IMR-90 (cell line): Measurements from ENCODE around the gene KCNH2. TPM values are rescaled to one million over a fixed set of nuclear protein-coding genes. Genes with fewer than 3 reads are reported as not detected.

Experiments used
- ATAC-seq: fragments of 200-7000 bp; cut with Tn5 transposase; 2 replicates; pipeline ENCODE4 v1.9.1; 2020; ENCODE audit warnings: low read depth, mild to moderate bottlenecking, moderate library complexity
- BruUV-seq: library from RNA; stranded (reverse); fragments of 400-500 nt; replicated peaks from 2 replicates; lab custom pipeline; 2021; lab: Mats Ljungman, UMichigan
- CTCF ChIA-PET: fragments of 300-600 bp; formaldehyde crosslinking; extraction: SDS; loops from one replicate; lab custom pipeline; 2021; ENCODE audit warnings: antibody characterized with exemption; lab: Yijun Ruan, JAX
- POLR2A ChIA-PET: fragments of 300-600 bp; sonication (Branson Sonifier 250); formaldehyde crosslinking; loops from one replicate; lab custom pipeline; 2022; ENCODE audit warnings: antibody characterized with exemption; ENCODE audit not compliant: unreplicated experiment; lab: Charles Lee
- DNase-seq: peaks from one replicate; pipeline ENCODE4 v3.0.0; 2013
- H2AFZ ChIP-seq: replicated peaks from 2 replicates; pipeline ENCODE3; 2013; ENCODE audit warnings: low read length, mild to moderate bottlenecking; ENCODE audit not compliant: poor library complexity
- H2AK5ac ChIP-seq: 2 replicates; pipeline ENCODE4 v1.6.1; 2013; ENCODE audit warnings: low read depth, low read length, inconsistent platforms
- H2AK9ac ChIP-seq: replicated peaks from 2 replicates; pipeline ENCODE3; 2013; ENCODE audit warnings: mild to moderate bottlenecking, low read depth, low read length, moderate library complexity; ENCODE audit not compliant: poor library complexity
- H2BK120ac ChIP-seq: 2 replicates; pipeline ENCODE4 v1.6.1; 2013; ENCODE audit warnings: low read depth, low read length, inconsistent platforms
- H2BK15ac ChIP-seq: 3 replicates; pipeline ENCODE4 v1.6.1; 2013; ENCODE audit warnings: low read depth, low read length, inconsistent platforms
- H2BK20ac ChIP-seq: 2 replicates; pipeline ENCODE4 v1.6.1; 2013; ENCODE audit warnings: low read depth, mild to moderate bottlenecking, inconsistent platforms, low read length, moderate library complexity
- H2BK5ac ChIP-seq: 2 replicates; pipeline ENCODE4 v1.6.1; 2013; ENCODE audit warnings: mild to moderate bottlenecking, low read depth, low read length, inconsistent platforms; ENCODE audit not compliant: poor library complexity, severe bottlenecking
- H3K14ac ChIP-seq: replicated peaks from 2 replicates; pipeline ENCODE4 v1.6.1; 2013; ENCODE audit warnings: low read depth, low read length, inconsistent platforms
- H3K18ac ChIP-seq: 2 replicates; pipeline ENCODE4 v1.6.1; 2013; ENCODE audit warnings: low read depth, low read length, control low read depth
- H3K23ac ChIP-seq: 2 replicates; pipeline ENCODE4 v1.6.1; 2013; ENCODE audit warnings: low read depth, low read length, inconsistent platforms
- H3K27ac ChIP-seq: 2 replicates; pipeline ENCODE4 v1.5.1; 2013; ENCODE audit warnings: mild to moderate bottlenecking, control low read depth, low read length; ENCODE audit not compliant: insufficient read depth
- H3K27me3 ChIP-seq: 2 replicates; pipeline ENCODE4 v1.6.1; 2013; ENCODE audit warnings: low read length; ENCODE audit not compliant: control insufficient read depth, insufficient read depth
- H3K36me3 ChIP-seq: 2 replicates; pipeline ENCODE4 v1.6.1; 2013; ENCODE audit warnings: low read length, mixed read lengths; ENCODE audit not compliant: control insufficient read depth, insufficient read depth
- H3K4ac ChIP-seq: 2 replicates; pipeline ENCODE4 v1.6.1; 2013; ENCODE audit warnings: low read depth, low read length, inconsistent platforms
- H3K4me1 ChIP-seq: 2 replicates; pipeline ENCODE4 v1.6.1; 2013; ENCODE audit warnings: low read length, mixed read lengths; ENCODE audit not compliant: control insufficient read depth, insufficient read depth
- H3K4me2 ChIP-seq: 2 replicates; pipeline ENCODE4 v1.6.1; 2013; ENCODE audit warnings: low read depth, mild to moderate bottlenecking, control low read depth, low read length, moderate library complexity
- H3K4me3 ChIP-seq: 2 replicates; pipeline ENCODE4 v1.5.1; 2013; ENCODE audit warnings: low read depth, mild to moderate bottlenecking, control low read depth, low read length, moderate library complexity; ENCODE audit not compliant: insufficient read depth
- H3K56ac ChIP-seq: 2 replicates; pipeline ENCODE4 v1.6.1; 2013; ENCODE audit warnings: low read length, inconsistent platforms; ENCODE audit not compliant: insufficient read depth; ENCODE audit errors: extremely low read depth
- H3K79me1 ChIP-seq, 2 experiments: 2 replicates each; pipeline ENCODE4 v1.6.1; 2013; ENCODE audit warnings: low read length in 2 of 2, inconsistent platforms in 1 of 2, low read depth in 1 of 2
- H3K9ac ChIP-seq: 2 replicates; pipeline ENCODE4 v1.6.1; 2013; ENCODE audit warnings: low read depth, low read length, control low read depth
- H3K9me1 ChIP-seq: 2 replicates; pipeline ENCODE4 v1.6.1; 2013; ENCODE audit warnings: low read length, inconsistent platforms; ENCODE audit not compliant: insufficient read depth
- H3K9me3 ChIP-seq: 2 replicates; pipeline ENCODE4 v1.6.1; 2013; ENCODE audit warnings: low read length; ENCODE audit not compliant: control insufficient read depth, insufficient read depth
- H4K20me1 ChIP-seq: 2 replicates; pipeline ENCODE4 v1.6.1; 2013; ENCODE audit warnings: low read length, inconsistent platforms; ENCODE audit not compliant: insufficient read depth
- H4K5ac ChIP-seq: 2 replicates; pipeline ENCODE4 v1.6.1; 2013; ENCODE audit warnings: mild to moderate bottlenecking, low read depth, low read length, control low read depth
- H4K8ac ChIP-seq, 2 experiments: 2 replicates each; pipeline ENCODE4 v1.6.1; 2013; ENCODE audit warnings: low read depth in 2 of 2, low read length in 2 of 2, control low read depth in 1 of 2, inconsistent platforms in 1 of 2
- H4K91ac ChIP-seq: 2 replicates; pipeline ENCODE4 v1.6.1; 2013; ENCODE audit warnings: low read depth, low read length, inconsistent platforms; ENCODE audit not compliant: insufficient read depth
- POLR2A ChIP-seq: IDR thresholded peaks from 2 replicates; pipeline ENCODE4 v1.6.1; 2012; ENCODE audit warnings: mild to moderate bottlenecking, low read depth, low read length
- RAD21 ChIP-seq: IDR thresholded peaks from 2 replicates; pipeline ENCODE4 v1.6.1; 2012; ENCODE audit warnings: low read length, improper control_type of control experiment
- RFX5 ChIP-seq: IDR thresholded peaks from 2 replicates; pipeline ENCODE4 v1.8.0; 2012; ENCODE audit warnings: low read depth, mild to moderate bottlenecking, low read length, moderate library complexity
- WGBS, 2 experiments: methylation state at CpG; one replicate each; pipeline versions ENCODE4 v1.1.5 to v1.1.7; 2013; ENCODE audit warnings: missing lambda C conversion rate in 2 of 2; ENCODE audit not compliant: insufficient read length in 1 of 2; ENCODE audit errors: extremely low coverage in 2 of 2; 5-methylcytosine and 5-hydroxymethylcytosine counted together
- dilution Hi-C: fragments of 300-500 bp; cut with HindIII; formaldehyde crosslinking; loops from one replicate; pipeline ENCODE4 v1.14.3; 2018; ENCODE audit warnings: low sequenced_read_pairs; ENCODE audit not compliant: unreplicated experiment
- in situ Hi-C: fragments of 300-500 bp; cut with MboI; formaldehyde crosslinking; loops from 3 replicates; pipeline ENCODE4 v1.14.3; 2019; ENCODE audit warnings: low sequenced_read_pairs, inconsistent platforms, mixed read lengths
- intact Hi-C: fragments of 100-400 bp; cut with micrococcal nuclease; formaldehyde crosslinking; loops from 2 replicates; pipeline ENCODE4 v1.10.0; 2022
- polyA plus RNA-seq, 3 experiments: library from polyadenylated mRNA; depleted of rRNA; stranded (reverse); fragments of >200 nt; gene quantifications; 2 replicates each; pipeline ENCODE4 v1.2.3, GENCODE V29; 2012; ENCODE audit warnings: low replicate concordance in 1 of 3
- total RNA-seq: library from RNA; depleted of rRNA; stranded (reverse); fragments of >200 nt; gene quantifications from 2 replicates; pipeline ENCODE4 v1.2.3, GENCODE V29; 2012

KCNH2 gene
- total and polyA plus RNA-seq, 2 of the 4 experiments (the other 2 are of a cell fraction): 0.90 to 2.1 TPM

- Histone ChIP-seq H2AK5ac (no peak overlapping the region), H2BK15ac (no peak overlapping the region), H3K9me3 (no peaks in the 10 kb centered on the region), H3K4ac (no peak overlapping the region), H3K9ac (no peak overlapping the region), H3K56ac (no peak overlapping the region), H2BK5ac (no peak overlapping the region), H3K27ac (no peak overlapping the region), H2AFZ (no peak overlapping the region), H4K5ac (no peak overlapping the region; the same call in 1 of the 2 replicates), H3K27me3 (no peaks in the 10 kb centered on the region), H3K14ac (no peak overlapping the region), H3K9me1 (no peaks in the 10 kb centered on the region), H2BK120ac (no peak overlapping the region), H4K8ac (no peak overlapping the region), H4K91ac (no peak overlapping the region), H3K18ac (no peak overlapping the region), H3K23ac (no peak overlapping the region), H4K20me1 (no peaks in the 10 kb centered on the region), H3K36me3 (no peaks in the 10 kb centered on the region; the same call in 1 of the 2 replicates), H2AK9ac (no peak overlapping the region), H3K4me3 (no peak overlapping the region), H3K79me1 (no peaks in the 10 kb centered on the region), H3K4me2 (no peak overlapping the region), H3K4me1 (peaks cover 20% of the 10 kb centered on the region; the same call in 1 of the 2 replicates), H2BK20ac (no peak overlapping the region)
- BruUV-seq: no TSS peak
- DNase-seq: no peak
- ATAC-seq: no peak
- POLR2A ChIA-PET: no interaction called here
- WGBS, 2 experiments: 71% methylated on average over 19 of the region's 24 CpGs; no CpG with 5 or more reads in 1 of the 2 experiments
- in situ Hi-C loops (no loop called here), dilution Hi-C loops (no loop called here), intact Hi-C loops (no loop called here)
- CTCF ChIA-PET: no interaction called here
- TF ChIP-seq POLR2A (no peak), RFX5 (no peak), RAD21 (no peak)
Observed at GRCh38 chr7:150959739-150960734, 18.1 kb downstream of the KCNH2 start.
